NCI-H345 treated with DMSO at 0.1 percent for 48 hours (cell line): ENCODE results near the gene MAGEA6.
"Not testable (repeated sequence)": the region's sequence is repeated elsewhere in the genome, so short reads cannot be mapped to it uniquely, and the experiment has no call there.

ENCODE experiments used
- DNase-seq: peaks from one replicate; lab custom pipeline; 2025; ENCODE audit not compliant: unreplicated experiment; lab: John Stamatoyannopoulos, UW

The MAGEA6 gene

DNA sequence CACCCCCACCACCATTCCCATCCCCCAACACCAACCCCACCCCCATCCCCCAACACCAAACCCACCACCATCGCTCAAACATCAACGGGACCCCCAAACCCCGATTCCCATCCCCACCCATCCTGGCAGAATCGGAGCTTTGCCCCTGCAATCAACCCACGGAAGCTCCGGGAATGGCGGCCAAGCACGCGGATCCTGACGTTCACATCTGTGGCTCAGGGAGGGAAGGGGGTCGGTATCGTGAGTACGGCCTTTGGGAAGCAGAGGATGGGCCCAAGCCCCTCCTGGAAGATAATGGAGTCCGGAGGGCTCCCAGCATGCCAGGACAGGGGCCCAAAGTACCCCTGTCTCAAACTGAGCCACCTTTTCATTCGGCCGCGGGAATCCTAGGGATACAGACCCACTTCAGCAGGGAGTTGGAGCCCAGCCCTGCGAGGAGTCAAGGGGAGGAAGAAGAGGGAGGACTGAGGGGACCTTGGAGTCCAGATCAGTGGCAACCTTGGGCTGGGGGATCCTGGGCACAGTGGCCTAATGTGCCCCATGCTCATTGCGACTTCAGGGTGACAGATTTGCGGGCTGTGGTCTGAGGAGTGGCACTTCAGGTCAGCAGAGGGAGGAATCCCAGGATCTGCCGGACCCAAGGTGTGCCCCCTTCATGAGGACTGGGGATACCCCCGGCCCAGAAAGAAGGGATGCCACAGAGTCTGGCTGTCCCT, 35.2 kb downstream of the MAGEA6 start:
- not testable (repeated sequence) for DNase-seq

DNA sequence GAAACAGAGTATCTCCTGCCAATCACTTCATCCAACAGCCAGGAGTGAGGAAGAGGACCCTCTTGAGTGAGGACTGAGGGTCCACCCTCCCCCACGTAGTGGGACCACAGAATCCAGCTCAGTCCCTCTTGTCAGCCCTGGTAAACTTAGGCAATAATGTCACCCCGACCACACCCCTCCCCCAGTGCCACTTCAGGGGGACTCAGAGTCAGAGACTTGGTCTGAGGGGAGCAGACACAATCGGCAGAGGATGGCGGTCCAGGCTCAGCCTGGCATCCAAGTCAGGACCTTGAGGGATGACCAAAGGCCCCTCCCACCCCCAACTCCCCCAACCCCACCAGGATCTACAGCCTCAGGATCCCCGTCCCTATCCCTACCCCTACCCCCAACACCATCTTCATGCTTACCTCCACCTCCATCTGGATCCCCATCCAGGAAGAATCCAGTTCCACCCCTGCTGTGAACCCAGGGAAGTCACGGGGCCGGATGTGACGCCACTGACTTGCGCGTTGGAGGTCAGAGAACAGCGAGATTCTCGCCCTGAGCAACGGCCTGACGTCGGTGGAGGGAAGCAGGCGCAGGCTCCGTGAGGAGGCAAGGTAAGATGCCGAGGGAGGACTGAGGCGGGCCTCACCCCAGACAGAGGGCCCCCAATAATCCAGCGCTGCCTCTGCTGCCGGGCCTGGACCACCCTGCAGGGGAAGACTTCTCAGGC, 36.1 kb downstream of the MAGEA6 start, which contains the start of the genes CSAG1 and MAGEA12:
CSAG1 (minus strand) TSS at position 461 of the 715 bp plus-strand sequence. CDS start 1,261 bp downstream, outside the sequence.
MAGEA12 (plus strand) TSS at position 497 of the 715 bp plus-strand sequence. CDS start 2,405 bp downstream, outside the sequence.
- no peak for DNase-seq

DNA sequence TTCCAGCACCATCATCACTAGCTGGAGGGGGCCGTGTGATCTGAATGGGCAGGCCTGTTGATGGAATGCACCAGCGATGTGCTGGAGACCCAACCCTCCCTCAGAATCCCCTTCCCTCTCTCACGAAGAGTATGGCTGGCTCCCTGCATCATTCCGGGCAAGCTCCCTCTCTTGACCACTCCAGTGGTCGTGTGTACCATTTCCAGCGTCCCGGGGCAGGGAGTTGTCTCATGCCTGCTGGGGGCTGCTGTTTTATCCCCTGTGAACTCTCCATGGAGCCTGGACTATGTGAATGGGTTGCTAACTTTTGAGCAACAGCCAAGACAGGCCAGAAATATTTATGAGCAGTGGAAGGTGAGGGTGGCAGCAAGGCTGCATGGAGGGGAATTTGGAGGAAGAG, 44.1 kb downstream of the MAGEA6 start:
- no peak for DNase-seq
